ENCODE data around the gene TRIM6.

DNA sequence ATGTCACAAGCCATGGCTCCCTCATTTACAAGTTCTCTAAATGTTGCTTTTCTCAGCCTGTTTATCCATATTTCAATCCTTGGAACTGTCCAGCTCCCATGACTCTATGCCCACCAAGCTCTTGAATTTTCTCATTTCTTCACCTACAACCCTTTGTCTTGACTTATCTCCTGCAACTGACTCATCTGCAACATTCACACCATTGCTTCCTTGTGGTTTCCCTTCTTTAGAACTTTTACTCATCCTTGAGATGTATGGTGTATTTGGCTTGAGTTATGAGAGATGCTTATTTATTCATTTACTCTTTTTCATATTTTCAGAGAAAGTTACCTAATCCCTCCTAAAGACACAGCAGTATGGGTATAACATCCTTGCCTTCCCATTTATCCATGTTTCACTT is 47.1 kb downstream of the TRIM6 start:
- TF ChIP-seq CTCF (IDR thresholded peaks at IDR 0.05) (no peak), POLR2A (IDR thresholded peaks at IDR 0.05) (no peak)

Data from esophagus squamous epithelium (tissue), 4 donors.